Measurements from ENCODE around the gene AUTS2.

DNA sequence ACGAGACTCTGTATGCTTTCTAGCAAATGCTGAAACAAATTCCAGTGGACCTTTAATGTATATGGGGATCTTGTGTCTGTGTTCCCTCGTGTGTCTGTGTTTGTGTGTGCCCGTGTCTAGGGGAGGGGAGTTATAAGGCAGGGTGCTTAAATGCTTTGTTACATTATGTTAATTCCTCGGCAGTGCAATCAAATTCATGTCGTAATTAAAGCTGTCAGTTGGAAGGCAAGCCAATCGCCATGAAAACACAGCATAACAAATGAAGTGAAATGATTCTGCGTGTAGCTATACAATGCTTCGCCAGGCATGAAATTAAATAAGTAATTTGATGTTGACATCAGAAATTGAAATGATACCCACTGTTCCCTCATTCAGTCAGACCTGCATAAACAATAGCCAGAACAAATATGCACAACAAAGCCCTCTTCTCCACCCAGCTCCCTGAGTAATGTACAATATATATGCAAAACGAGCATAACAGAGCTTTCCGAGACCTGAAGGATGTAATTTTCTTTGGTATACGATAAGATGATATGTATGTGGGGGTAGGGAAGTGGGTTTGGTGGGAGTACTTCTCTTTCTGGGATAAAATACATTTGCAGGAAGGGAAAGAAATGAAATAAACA, 534.1 kb downstream of the AUTS2 start:
- TF ChIP-seq EP300 (conservative IDR thresholded peaks at IDR 0.05; ENCODE audit: poor library complexity, severe bottlenecking) (no peak), RAD21 (conservative IDR thresholded peaks at IDR 0.05) (no peak)
- TF ChIP-seq, protein P1, sequence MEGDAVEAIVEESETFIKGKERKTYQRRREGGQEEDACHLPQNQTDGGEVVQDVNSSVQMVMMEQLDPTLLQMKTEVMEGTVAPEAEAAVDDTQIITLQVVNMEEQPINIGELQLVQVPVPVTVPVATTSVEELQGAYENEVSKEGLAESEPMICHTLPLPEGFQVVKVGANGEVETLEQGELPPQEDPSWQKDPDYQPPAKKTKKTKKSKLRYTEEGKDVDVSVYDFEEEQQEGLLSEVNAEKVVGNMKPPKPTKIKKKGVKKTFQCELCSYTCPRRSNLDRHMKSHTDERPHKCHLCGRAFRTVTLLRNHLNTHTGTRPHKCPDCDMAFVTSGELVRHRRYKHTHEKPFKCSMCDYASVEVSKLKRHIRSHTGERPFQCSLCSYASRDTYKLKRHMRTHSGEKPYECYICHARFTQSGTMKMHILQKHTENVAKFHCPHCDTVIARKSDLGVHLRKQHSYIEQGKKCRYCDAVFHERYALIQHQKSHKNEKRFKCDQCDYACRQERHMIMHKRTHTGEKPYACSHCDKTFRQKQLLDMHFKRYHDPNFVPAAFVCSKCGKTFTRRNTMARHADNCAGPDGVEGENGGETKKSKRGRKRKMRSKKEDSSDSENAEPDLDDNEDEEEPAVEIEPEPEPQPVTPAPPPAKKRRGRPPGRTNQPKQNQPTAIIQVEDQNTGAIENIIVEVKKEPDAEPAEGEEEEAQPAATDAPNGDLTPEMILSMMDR (IDR thresholded peaks at IDR 0.05; ENCODE audit: poor library complexity, severe bottlenecking): no peak
